Measurements from ENCODE around the gene RTRAF.
A peak's percentile ranks its signal among the peaks of the same experiment; 100 is the strongest.

Gene RTRAF

DNA sequence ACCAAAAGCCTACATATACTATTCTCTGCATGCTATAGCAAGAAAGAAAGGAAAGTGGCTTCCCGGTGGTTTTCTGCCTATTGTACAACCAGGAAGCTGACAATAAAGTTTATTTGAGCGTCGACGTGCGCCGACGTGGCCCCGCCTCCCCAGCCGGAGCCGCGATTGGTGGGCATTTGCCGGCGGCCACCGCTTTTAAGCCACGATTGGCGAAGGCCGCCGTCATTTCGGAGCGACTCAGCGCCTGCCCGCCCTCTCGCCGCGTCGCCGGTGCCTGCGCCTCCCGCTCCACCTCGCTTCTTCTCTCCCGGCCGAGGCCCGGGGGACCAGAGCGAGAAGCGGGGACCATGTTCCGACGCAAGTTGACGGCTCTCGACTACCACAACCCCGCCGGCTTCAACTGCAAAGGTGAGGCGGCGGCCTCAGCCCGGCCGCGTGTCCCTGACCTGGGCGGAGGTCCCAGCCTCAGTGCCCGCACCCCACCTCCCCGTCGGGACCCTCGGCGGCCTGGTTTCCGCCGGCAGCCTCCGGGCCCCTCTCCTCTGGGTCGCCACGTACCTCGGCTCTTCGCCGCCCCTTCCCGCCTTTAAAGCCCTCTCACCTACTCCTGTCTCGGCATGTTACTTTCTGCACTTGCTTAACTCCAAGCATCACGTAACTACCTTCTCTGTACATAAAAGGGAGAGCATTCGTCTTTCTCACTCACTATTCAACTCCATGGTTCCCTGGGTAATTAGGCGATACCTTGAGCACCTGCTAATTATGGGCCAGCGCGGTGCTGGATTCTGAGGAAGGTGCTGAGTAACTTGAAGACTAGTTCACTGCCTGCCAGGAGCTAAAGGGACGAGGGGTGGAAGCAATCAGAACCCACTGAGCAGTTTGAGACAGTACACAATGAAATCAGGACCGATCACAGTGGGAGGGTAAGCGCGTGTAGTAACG lies at the start of gene RTRAF:
Gene RTRAF, plus strand, starts transcription at position 254 of the 942 bp plus-strand sequence. Its CDS starts 94 bp downstream, at position 348.
- DNase-seq (ENCODE audit: low read depth), result peak; percentile 90

DNA sequence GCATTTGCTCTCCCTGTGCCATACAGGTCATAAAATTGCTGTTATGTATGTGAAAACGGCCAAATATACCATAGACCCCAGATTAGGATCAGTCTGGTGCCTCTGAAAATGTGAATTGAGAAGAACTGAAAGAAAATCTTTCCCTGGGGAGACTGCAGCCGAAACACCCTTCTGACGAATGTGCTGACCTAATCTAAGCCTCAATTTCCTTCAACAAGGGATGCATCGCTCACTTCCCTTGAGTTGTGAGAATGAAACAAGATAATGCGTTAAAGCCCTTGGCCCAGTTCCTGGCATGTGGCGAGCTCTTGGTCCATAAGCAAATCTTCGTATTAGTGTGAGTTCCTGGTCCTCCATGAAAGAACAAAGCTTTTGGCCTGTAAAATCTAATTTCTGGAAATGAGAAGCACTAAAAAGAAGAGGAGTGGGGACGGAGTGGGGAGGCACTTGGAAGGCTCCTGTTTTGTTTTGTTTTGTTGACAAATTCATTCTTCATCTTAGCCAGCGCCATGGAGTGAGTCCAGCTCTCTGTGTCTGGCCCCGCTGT lies 49.5 kb upstream of the RTRAF start:
- DNase-seq (ENCODE audit: low read depth), result no peak

- DNase-seq (ENCODE audit: low read depth), result no peak
Observed at GRCh38 chr14:51942971-51943370, 46.4 kb upstream of the RTRAF start.

GRCh38 chr14:51950007-51950406 lies 39.3 kb upstream of the RTRAF start:
- no peak for DNase-seq (ENCODE audit: low read depth)

DNA sequence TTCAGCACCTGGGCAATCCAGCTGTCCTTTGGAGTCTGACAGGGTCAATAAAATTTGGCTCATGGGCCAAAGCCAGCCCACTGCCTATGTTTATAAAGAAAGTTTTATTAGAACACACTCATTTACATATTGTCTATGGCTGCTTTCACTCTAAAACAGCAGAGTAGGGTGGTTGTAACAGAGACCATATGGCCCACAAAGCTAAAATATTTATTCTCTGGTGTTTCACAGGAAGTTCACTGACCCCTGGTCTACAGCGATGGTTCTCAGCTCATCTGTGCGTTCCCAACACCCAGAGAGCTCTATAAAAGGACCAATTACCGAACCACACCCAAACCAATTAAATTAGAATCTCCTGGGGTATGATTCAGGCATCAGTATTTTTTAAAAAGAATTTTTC lies 37.7 kb upstream of the RTRAF start:
- DNase-seq (ENCODE audit: low read depth), result no peak

DNA sequence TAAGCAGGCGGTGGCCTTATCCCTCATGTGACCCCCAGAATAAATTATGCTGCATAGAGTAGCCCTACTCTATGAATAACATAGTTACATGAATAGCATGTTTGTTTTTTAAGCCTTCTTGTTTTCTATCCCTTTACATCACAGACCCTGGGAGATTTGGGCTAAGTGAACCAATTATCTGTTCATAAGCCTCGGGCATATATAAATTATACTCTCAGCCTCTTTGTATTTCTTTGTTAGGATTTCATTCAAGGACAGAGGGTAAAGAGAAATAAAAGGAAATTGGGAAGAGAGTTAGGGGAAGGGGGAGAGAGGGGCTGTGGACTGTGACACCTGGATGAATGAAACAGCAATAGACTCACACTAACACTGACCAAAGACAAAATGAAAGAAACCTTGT lies 35.3 kb upstream of the RTRAF start:
- no peak for DNase-seq (ENCODE audit: low read depth)

DNA sequence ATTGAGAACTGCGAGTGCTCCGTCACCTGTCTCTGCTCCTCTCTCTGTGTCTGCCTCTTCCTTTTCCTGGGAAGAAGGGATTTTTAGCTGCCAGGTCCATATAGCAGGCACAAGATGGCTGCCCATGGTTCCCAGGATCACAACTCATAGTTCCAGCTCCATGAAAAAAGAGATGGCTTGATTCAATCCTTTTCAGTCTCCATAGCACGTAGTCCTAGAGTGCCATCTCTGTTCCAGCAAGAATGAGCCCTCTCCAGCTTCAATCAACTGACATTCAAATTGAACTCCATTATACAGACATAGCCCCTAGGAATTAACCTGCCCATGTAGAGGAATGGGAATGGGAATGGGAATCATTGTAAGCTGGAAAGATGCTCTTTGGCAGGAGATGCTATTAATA lies 34.7 kb upstream of the RTRAF start:
- no peak for DNase-seq (ENCODE audit: low read depth)

- no peak for DNase-seq (ENCODE audit: low read depth)
Observed at GRCh38 chr14:51957950-51958349, 31.4 kb upstream of the RTRAF start.

- DNase-seq (ENCODE audit: low read depth), result no peak
Observed at GRCh38 chr14:51959928-51960327, 29.4 kb upstream of the RTRAF start.

DNA sequence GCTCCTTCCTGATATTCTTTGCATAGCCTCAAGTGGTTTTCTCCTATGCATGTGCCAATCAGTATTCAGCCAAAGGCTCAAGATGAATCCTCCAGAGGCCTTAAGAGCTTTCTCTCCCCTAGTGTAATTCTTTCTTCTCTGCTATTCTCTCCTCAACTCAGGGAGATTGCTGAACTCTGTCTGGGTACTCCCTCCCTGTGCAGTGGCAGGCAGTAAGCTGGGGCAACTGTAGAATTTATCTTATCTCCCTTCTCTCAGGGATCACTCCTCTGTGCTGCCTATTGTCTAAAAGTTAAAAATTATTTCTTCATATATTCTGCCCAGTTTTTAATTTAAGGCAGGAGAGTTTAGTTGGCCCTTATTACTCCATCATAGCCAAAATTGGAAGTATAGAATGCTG lies 28.5 kb upstream of the RTRAF start:
- DNase-seq (ENCODE audit: low read depth), result no peak

DNA sequence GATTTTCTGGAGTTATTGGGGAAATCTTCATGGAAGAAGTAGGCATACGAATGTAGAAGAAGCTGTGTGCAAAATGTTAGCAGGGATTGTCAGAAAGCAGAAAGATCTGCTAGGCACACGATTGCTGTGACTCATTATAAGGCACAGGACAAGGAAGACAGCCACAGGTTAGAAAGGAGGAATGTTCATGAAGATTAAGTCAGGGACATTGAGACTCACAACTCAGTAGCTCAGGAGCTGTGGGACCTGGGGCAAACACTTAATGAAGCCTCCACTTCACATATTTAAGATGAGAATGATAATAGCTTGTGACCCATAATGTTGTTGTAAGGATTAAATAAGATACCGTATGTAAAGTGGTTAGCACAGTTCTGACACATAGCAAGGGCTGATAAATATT lies 26.6 kb upstream of the RTRAF start:
- no peak for DNase-seq (ENCODE audit: low read depth)

GRCh38 chr14:51963286-51963685 lies 26.1 kb upstream of the RTRAF start:
- no peak for DNase-seq (ENCODE audit: low read depth)

- no peak for DNase-seq (ENCODE audit: low read depth)
Observed at GRCh38 chr14:51967521-51967920, 21.8 kb upstream of the RTRAF start.

GRCh38 chr14:51969852-51970540 lies 19.4 kb upstream of the RTRAF start:
- DNase-seq (ENCODE audit: low read depth), result no peak

GRCh38 chr14:51972566-51972965 lies 16.8 kb upstream of the RTRAF start:
- DNase-seq (ENCODE audit: low read depth), result no peak

GRCh38 chr14:51977075-51977474 lies 12.3 kb upstream of the RTRAF start:
- DNase-seq (ENCODE audit: low read depth), result no peak

DNA sequence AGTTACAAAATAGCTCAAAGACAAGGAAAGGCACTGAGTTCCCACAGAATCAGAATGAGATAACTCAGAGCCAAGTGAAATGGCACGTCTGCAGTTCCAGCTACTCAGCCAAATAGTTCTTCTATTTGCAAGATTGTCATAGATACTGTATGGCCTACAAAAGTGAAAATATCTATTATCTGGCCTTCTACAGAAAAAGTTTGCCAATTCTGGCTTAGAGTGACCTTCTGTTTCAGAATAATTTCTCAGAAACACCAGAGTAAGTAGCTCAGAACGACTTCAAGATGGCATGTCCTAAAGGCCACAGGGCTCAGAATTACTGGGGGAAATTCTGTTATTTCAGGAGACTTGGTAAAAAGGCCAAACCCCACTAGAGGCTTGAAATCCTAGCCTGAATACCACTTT lies 10.7 kb upstream of the RTRAF start:
- DNase-seq (ENCODE audit: low read depth), result no peak

DNA sequence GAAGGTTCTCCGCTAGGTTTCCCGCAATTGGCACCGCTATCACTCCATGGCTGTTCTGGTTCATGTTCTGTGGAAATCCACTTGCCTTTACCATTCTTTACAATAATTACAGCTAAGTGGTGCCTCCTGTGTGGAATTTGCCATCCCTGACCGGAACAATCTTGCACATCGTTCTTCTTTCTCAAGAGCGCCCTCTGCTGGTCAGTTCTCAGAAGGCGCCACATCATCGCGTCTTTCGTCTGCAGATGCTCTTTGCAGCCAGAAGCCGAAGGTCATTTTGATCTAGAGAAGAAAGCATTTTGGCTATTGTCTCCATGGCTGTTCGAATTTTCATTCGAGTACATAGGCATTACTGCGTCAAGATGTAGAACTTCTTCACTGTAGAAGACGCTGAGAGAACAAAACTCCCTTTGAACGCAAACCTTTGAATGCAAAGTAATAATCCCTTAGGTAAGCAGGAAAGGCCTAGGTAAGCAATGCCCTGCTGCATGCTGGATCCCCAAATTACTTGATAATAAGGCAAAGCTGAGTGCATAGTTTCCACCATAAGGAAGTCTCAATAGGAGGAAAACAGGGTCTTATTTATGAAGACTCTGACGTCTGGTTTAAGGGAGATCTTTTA lies 10.1 kb upstream of the RTRAF start:
- DNase-seq (ENCODE audit: low read depth), result peak; percentile 74

DNA sequence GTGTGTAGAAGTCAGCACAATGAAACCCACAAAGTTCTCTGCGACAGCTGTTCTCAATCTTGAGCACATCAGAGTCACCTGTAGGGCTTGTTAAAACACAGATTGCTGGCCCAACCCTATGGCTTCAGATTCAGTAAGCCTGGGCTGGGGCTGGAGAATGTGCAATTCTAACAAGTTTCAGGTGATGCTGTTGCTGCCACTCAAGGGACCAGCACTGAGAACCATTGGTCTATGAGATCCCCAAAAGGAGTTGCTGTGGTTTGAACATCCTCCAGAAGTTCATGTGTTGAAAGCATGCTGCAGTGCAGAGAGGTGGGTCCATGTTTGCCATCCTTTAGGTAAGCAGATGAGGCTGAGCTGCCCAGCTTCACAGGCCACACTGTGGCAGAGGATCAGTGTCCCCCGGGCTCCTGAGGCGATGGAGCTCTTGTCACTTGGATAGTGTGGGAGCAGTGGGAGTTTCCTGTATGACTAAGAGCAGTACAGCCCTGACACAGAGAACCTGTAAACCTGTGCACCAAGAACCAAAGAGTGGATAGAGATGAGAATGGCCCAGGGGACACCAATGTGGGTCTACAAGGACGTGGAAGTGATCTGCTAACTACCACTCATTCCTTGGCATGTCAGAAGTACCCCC lies 8.0 kb upstream of the RTRAF start:
- no peak for DNase-seq (ENCODE audit: low read depth)

- DNase-seq (ENCODE audit: low read depth), result no peak
Observed at GRCh38 chr14:51988221-51988620, 1.1 kb upstream of the RTRAF start.

DNA sequence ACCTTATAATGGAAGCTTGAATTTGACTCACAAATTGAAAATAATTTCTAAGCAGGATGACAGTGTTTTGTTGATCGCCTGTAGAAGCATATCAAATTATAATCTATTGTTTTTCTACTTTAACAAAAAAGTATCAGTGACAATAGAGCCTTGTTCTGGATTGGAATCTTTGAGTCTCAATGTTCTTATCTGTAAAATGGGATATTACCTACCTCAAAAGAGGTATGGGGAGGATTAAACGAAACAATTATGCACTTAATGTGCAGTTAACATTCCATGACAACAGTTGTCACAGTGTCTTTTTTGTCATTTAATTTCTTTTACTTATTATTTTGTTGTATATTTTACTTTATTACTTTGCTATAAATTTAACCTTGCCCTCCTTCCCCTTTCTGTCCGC lies 1.1 kb downstream of the RTRAF start:
- DNase-seq (ENCODE audit: low read depth), result no peak

GRCh38 chr14:51993285-51993920 lies 4.1 kb downstream of the RTRAF start:
- no peak for DNase-seq (ENCODE audit: low read depth)

All from activated T-cell treated with anti-CD3 and anti-CD28 coated beads for 48 hours (primary cell).